WI38 (cell line): Measurements from ENCODE around the gene CDRT4.

Experiments used
- H3K4me3 ChIP-seq: 2 replicates; pipeline ENCODE4 v1.5.1; 2011; ENCODE audit warnings: low read depth, mild to moderate bottlenecking, control low read depth, low read length
- CTCF ChIP-seq: IDR thresholded peaks from 2 replicates; pipeline ENCODE4 v1.5.1; 2012; ENCODE audit warnings: low read depth, mild to moderate bottlenecking, control low read depth, low read length

CDRT4 gene

GRCh38 chr17:15456972-15457722, 10.3 kb downstream of the CDRT4 start:
- peak; percentile 24; the same call in 1 of the 2 replicates for TF ChIP-seq CTCF
- H3K4me3 ChIP-seq, result peak overlapping the region; percentile 16; the same call in 1 of the 2 replicates

GRCh38 chr17:15456496-15456895, 10.9 kb downstream of the CDRT4 start:
- no peak overlapping the region for H3K4me3 ChIP-seq
- no peak for TF ChIP-seq CTCF

GRCh38 chr17:15454346-15454745, 13.1 kb downstream of the CDRT4 start:
- H3K4me3 ChIP-seq, result no peak overlapping the region

GRCh38 chr17:15453782-15454181, 13.6 kb downstream of the CDRT4 start:
- no peak for TF ChIP-seq CTCF
- no peak overlapping the region for H3K4me3 ChIP-seq

More at GRCh38 chr17:15454346-15454745, 13.1 kb downstream of the CDRT4 start:
- no peak for TF ChIP-seq CTCF

GRCh38 chr17:15453246-15453645, 14.2 kb downstream of the CDRT4 start:
- TF ChIP-seq CTCF, result no peak
- H3K4me3 ChIP-seq, result no peak overlapping the region

GRCh38 chr17:15452746-15453145, 14.7 kb downstream of the CDRT4 start:
- H3K4me3 ChIP-seq, result no peak overlapping the region

More at GRCh38 chr17:15452746-15453145, 14.7 kb downstream of the CDRT4 start:
- TF ChIP-seq CTCF, result no peak
